Measurements from ENCODE around the gene MATCAP1. TPM values are rescaled to one million over a fixed set of nuclear protein-coding genes. Genes with fewer than 3 reads are reported as not detected.

Gene MATCAP1
- total RNA-seq, 4 donors from 2014 or later, result 2.5 to 7.7 (median 4.5) TPM

DNA sequence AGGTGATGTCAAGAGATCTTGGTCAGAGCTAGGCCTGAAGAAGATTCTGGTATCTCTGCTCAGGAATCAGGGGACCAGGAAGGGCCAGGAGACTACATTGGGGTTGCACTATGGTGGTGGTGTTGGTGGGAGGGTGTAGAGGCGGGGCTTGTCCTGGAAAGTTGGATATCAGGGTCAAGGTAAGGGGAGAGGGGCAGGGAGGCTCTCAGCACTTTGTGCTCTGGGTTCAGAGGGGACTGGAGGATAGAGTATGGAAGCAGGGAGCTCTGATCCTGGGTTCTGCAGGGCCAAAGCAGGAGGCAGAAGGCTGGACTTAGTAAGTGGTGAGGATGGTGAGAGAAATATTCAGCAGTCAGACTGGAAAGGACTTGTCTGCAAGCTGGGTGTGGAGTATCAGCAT is 10.4 kb downstream of the MATCAP1 start:
- H3K27ac ChIP-seq, result peak overlapping the region; percentile 94 to 100 (median 96)

DNA sequence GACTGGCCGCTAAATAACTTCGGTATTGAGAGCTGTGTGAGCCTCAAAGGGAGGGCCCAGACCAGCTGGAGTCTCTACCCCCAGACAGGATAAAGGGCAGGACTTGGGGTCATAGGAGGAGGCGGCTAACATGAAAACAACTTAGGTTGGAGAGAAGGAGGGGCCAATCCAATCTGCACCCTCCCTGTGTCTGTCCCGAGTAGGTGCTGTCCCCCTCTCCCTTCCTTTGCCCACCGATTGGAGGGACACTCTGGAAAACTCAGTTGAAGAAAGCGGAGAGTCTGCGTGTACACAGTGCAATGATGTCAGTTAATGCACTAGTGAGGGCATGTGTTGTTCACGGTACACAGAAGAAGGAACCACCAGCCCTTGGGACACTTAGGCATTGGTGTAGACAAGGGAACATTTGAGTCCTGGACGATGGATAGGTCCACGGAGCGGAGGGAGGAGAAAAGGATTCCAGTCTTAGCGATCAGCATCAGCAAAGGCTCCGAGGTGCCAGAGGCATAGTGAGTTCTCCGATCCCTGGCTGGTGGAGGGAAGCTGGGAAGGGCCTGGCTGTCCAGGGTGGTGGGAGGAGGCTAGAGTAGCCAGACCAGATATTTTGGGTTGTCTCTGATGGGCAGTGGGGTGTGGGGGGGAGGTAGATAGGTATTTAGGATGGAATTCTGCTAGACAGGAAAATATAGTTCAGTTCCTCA is 12.7 kb downstream of the MATCAP1 start:
- in situ Hi-C loops (cut with MboI; ENCODE audit: low sequenced_read_pairs in 4 of 4) (no loop called here), intact Hi-C loops (cut with DNase I; ENCODE audit: low total_unique reads) (loop anchor here (5.0 kb wide), 1 partner anchor 71 kb away; no protein-coding TSS in a partner anchor)
- H3K27me3 ChIP-seq, result no peaks in the 10 kb centered on the region
- ATAC-seq, result peak; percentile 21 to 34
- peak in 1 of 2 donors; percentile 61 for DNase-seq
- peaks cover 51 to 56% of the 10 kb centered on the region in 2 donors for H3K4me1 ChIP-seq
- no peaks in the 10 kb centered on the region for H3K9me3 ChIP-seq
- peak overlapping the region; percentile 94 to 100 (median 96) for H3K27ac ChIP-seq
- H3K4me3 ChIP-seq, result peak overlapping the region; percentile 54 to 78 (median 66)
- TF ChIP-seq, protein P1, sequence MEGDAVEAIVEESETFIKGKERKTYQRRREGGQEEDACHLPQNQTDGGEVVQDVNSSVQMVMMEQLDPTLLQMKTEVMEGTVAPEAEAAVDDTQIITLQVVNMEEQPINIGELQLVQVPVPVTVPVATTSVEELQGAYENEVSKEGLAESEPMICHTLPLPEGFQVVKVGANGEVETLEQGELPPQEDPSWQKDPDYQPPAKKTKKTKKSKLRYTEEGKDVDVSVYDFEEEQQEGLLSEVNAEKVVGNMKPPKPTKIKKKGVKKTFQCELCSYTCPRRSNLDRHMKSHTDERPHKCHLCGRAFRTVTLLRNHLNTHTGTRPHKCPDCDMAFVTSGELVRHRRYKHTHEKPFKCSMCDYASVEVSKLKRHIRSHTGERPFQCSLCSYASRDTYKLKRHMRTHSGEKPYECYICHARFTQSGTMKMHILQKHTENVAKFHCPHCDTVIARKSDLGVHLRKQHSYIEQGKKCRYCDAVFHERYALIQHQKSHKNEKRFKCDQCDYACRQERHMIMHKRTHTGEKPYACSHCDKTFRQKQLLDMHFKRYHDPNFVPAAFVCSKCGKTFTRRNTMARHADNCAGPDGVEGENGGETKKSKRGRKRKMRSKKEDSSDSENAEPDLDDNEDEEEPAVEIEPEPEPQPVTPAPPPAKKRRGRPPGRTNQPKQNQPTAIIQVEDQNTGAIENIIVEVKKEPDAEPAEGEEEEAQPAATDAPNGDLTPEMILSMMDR (IDR thresholded peaks at IDR 0.05 in 4 of 5, conservative IDR thresholded peaks at IDR 0.05 in 1 of 5), result no peak
- peak in 1 of 2 donors; percentile 65 for TF ChIP-seq POLR2A (IDR thresholded peaks at IDR 0.05)
- no peaks in the 10 kb centered on the region for H3K36me3 ChIP-seq

More for the DNA sequence above, 10.4 kb downstream of the MATCAP1 start:
- in situ Hi-C loops (cut with MboI; ENCODE audit: low sequenced_read_pairs in 4 of 4), result no loop called here
- intact Hi-C loops (cut with DNase I; ENCODE audit: low total_unique reads), result loop anchor here (5.0 kb wide), 1 partner anchor 69 kb away; no protein-coding TSS in a partner anchor
- Histone ChIP-seq H3K36me3 (no peaks in the 10 kb centered on the region), H3K9me3 (no peaks in the 10 kb centered on the region), H3K27me3 (no peaks in the 10 kb centered on the region), H3K4me3 (peak overlapping the region; percentile 61 to 67 (median 65)), H3K4me1 (peaks cover 57 to 67% of the 10 kb centered on the region in 2 donors)
- DNase-seq (no peak), ATAC-seq (peak in 1 of 2 donors; percentile 3)
- TF ChIP-seq, protein P1 (IDR thresholded peaks at IDR 0.05 in 4 of 5, conservative IDR thresholded peaks at IDR 0.05 in 1 of 5), result no peak
- TF ChIP-seq POLR2A (IDR thresholded peaks at IDR 0.05), result no peak

DNA sequence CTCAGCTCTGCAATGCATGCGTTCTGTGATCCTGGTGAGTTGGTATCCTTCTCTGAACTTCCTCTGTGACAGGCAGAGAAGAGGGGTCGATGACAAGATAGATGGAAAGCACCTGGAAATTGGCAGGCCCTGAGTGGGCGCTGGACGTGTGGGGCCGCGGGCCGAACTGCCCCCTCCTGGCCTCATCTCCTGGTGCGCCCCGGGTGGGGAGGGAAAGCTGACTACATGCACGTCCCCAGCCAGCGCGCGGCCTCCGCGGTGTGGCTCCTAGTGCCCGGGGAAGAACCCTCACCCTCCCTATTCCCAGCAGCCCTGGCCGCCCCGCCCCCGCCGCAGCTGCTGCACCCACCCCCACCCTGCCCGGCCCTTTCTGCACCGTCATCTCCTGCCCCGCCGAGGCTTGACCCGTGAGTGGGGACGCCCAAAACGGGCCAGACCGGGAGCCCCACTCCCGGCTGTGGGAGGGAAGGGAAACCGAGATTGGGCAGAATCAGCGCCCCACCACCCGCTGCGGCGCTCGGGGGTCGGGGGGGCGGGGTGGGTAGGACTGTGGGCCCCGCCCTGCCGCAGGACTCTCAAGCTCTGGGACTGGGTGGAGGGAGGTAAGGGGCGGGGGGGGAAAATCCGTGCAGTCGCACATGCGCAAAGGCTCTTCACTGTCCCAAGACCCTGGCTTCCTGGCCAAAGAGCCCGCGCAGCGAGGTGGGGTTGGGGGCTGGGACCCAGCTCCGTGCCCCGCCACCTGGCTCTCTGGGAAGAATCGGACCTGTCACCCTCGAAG is 13.4 kb downstream of the MATCAP1 start, which contains the start of gene NOL3:
NOL3 (plus strand) TSS at position 371 of the 781 bp plus-strand sequence.
- intact Hi-C loops (cut with DNase I; ENCODE audit: low total_unique reads) (loop anchor here (5.0 kb wide), 1 partner anchor 72 kb away; no protein-coding TSS in a partner anchor), in situ Hi-C loops (cut with MboI; ENCODE audit: low sequenced_read_pairs in 4 of 4) (no loop called here)
- peak within 1 kb of the TSS; percentile 94 to 100 (median 96) for H3K27ac ChIP-seq
- H3K9me3 ChIP-seq, result no peaks in the 10 kb centered on the region
- DNase-seq (peak; percentile 83 to 91), ATAC-seq (peak; percentile 62 to 68)
- H3K4me1 ChIP-seq, result peaks cover 52 to 55% of the 10 kb centered on the region in 2 donors
- H3K4me3 ChIP-seq, result peak within 1 kb of the TSS; percentile 54 to 78 (median 66)
- no peaks in the 10 kb centered on the region for H3K36me3 ChIP-seq
- TF ChIP-seq, protein P1 (IDR thresholded peaks at IDR 0.05 in 4 of 5, conservative IDR thresholded peaks at IDR 0.05 in 1 of 5), result no peak
- peak; percentile 81 to 87 for TF ChIP-seq POLR2A (IDR thresholded peaks at IDR 0.05)
- H3K27me3 ChIP-seq, result no peaks in the 10 kb centered on the region

DNA sequence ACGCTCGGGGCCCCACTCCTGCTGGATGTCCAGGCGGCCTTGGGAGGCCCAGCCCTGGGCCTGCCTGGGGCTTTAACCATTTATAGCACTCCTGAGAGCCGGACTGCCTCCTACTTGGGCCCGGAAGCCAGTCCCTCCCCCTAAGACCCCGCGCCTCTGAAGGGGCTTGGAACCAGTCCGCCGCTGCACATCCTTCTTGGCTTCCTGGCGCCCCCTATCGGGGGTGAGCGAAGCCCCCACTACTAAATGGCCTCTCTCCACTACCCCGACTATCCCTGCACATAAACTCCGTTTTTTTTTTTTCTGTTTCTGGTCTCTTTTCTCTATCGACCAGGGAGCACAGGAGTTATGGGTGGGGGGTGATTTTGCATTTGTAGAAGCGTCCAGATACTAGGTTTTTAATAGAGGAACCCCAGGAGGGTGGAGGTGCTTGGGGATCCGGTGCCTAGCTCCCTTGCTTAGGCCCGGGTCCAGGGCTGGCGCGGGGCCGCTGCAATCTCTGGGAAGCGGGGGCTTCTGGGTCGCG is 14.1 kb downstream of the MATCAP1 start:
- Histone ChIP-seq H3K36me3 (no peaks in the 10 kb centered on the region), H3K27ac (peak overlapping the region; percentile 94 to 100 (median 96)), H3K9me3 (no peaks in the 10 kb centered on the region), H3K4me1 (peaks cover 52 to 55% of the 10 kb centered on the region in 2 donors), H3K4me3 (peak overlapping the region; percentile 54 to 78 (median 66)), H3K27me3 (no peaks in the 10 kb centered on the region)
- DNase-seq, result peak in 1 of 2 donors; percentile 63
- in situ Hi-C loops (cut with MboI; ENCODE audit: low sequenced_read_pairs in 4 of 4) (no loop called here), intact Hi-C loops (cut with DNase I; ENCODE audit: low total_unique reads) (loop anchor here (5.0 kb wide), 1 partner anchor 73 kb away; no protein-coding TSS in a partner anchor)
- TF ChIP-seq, protein P1 (IDR thresholded peaks at IDR 0.05 in 4 of 5, conservative IDR thresholded peaks at IDR 0.05 in 1 of 5), result peak; percentile 26 to 77 (median 66)
- no peak for TF ChIP-seq POLR2A (IDR thresholded peaks at IDR 0.05)
- ATAC-seq, result peak in 1 of 2 donors; percentile 12

Measured in gastrocnemius medialis (tissue), 4 donors.